GM13977 (cell line): ENCODE measurements around the gene ATP9A.

Experiments
- DNase-seq: peaks from one replicate; pipeline ENCODE4 v3.0.0; 2012; ENCODE audit warnings: low spot score
- CTCF ChIP-seq: IDR thresholded peaks from 2 replicates; pipeline ENCODE4 v1.5.1; 2012; ENCODE audit warnings: mild to moderate bottlenecking, control low read depth; ENCODE audit not compliant: insufficient read depth; ENCODE audit errors: extremely low read depth, missing control alignments
- in situ Hi-C: fragments of 300-500 bp; cut with MboI; formaldehyde crosslinking; loops from one replicate; pipeline ENCODE4 v1.12.0; 2022; ENCODE audit warnings: low sequenced_read_pairs, low pct_unique_long_range_greater_than_20kb, mixed read lengths, inconsistent platforms; ENCODE audit not compliant: unreplicated experiment

The ATP9A gene

GRCh38 chr20:51752343-51752951 lies 15.7 kb downstream of the ATP9A start:
- TF ChIP-seq CTCF = no peak
- no peak for DNase-seq
- in situ Hi-C loops = no loop called here

- no peak for DNase-seq
- TF ChIP-seq CTCF = no peak
- in situ Hi-C loops = no loop called here
Measured at GRCh38 chr20:51750770-51751388, 17.3 kb downstream of the ATP9A start.

- DNase-seq = no peak
Measured at GRCh38 chr20:51750037-51750769, 18.0 kb downstream of the ATP9A start.

GRCh38 chr20:51749674-51750036 lies 18.5 kb downstream of the ATP9A start:
- no peak for DNase-seq
- TF ChIP-seq CTCF = no peak
- in situ Hi-C loops = no loop called here

More at GRCh38 chr20:51750037-51750769, 18.0 kb downstream of the ATP9A start:
- in situ Hi-C loops = no loop called here
- TF ChIP-seq CTCF = no peak

- TF ChIP-seq CTCF = no peak
- in situ Hi-C loops = no loop called here
- DNase-seq = no peak
Measured at GRCh38 chr20:51747182-51747911, 20.8 kb downstream of the ATP9A start.

GRCh38 chr20:51745804-51746203 lies 22.4 kb downstream of the ATP9A start:
- TF ChIP-seq CTCF = no peak
- no peak for DNase-seq
- in situ Hi-C loops = no loop called here
